HepG2 (cell line): ENCODE results near the gene PRKCI. TPM values are rescaled to one million over a fixed set of nuclear protein-coding genes. Genes with fewer than 3 reads are reported as not detected.

Source experiments
- ARID4A ChIP-seq: sonication (generic); formaldehyde crosslinking; IDR thresholded peaks from 2 replicates; pipeline ENCODE4 v1.5.0; 2020; ENCODE audit warnings: mild to moderate bottlenecking, missing genetic modification reagents, borderline replicate concordance
- CHD2 ChIP-seq: IDR thresholded peaks from 2 replicates; pipeline ENCODE4 v1.6.1; 2011; ENCODE audit warnings: low read depth, low read length, improper control_type of control experiment
- ERF ChIP-seq: IDR thresholded peaks from 2 replicates; pipeline ENCODE4 v1.6.1; 2018; ENCODE audit warnings: missing biosample characterization, missing genetic modification reagents
- FIP1L1 ChIP-seq: fragments of 200-400 bp; formaldehyde crosslinking; IDR thresholded peaks from 2 replicates; pipeline ENCODE4 v1.6.1; 2018; ENCODE audit warnings: low read depth, mild to moderate bottlenecking, low read length, moderate library complexity, borderline replicate concordance; ENCODE audit not compliant: insufficient read depth
- FOXP4 ChIP-seq: sonication (generic); formaldehyde crosslinking; IDR thresholded peaks from 2 replicates; pipeline ENCODE4 v1.4.0; 2020; ENCODE audit warnings: missing genetic modification reagents
- NR2F6 ChIP-seq, 2 experiments: IDR thresholded peaks; 2 replicates each; pipeline ENCODE4 v1.6.1; 2016; ENCODE audit warnings: antibody characterized with exemption in 1 of 2, mild to moderate bottlenecking in 1 of 2
- POLR2AphosphoS2 ChIP-seq: IDR thresholded peaks from 2 replicates; pipeline ENCODE4 v1.6.1; 2011; ENCODE audit warnings: low read depth, low read length, improper control_type of control experiment
- SKI ChIP-seq: fragments of 450-650 bp; IDR thresholded peaks from one replicate; pipeline ENCODE4 v1.6.1; 2018; ENCODE audit warnings: mild to moderate bottlenecking; ENCODE audit not compliant: partially characterized antibody
- SMAD3 ChIP-seq: sonication (generic); formaldehyde crosslinking; IDR thresholded peaks from 2 replicates; pipeline ENCODE4 v1.4.0; 2020; ENCODE audit warnings: missing genetic modification reagents
- TFE3 ChIP-seq: IDR thresholded peaks from 2 replicates; pipeline ENCODE4 v1.6.1; 2016
- ZNF564 ChIP-seq: sonication (generic); formaldehyde crosslinking; IDR thresholded peaks from 2 replicates; pipeline ENCODE4 v1.8.1; 2023; ENCODE audit warnings: mild to moderate bottlenecking, missing genetic modification reagents
- ZSCAN30 ChIP-seq: sonication (generic); formaldehyde crosslinking; IDR thresholded peaks from 2 replicates; pipeline ENCODE4 v1.5.0; 2020; ENCODE audit warnings: mild to moderate bottlenecking, missing genetic modification reagents
- polyA plus RNA-seq, 8 experiments: library from polyadenylated mRNA; depleted of rRNA in 3 of 8; stranded (reverse) in 7 of 8; unstranded in 1 of 8; fragments of >200 nt; fragmentation: Illumina TruSeq in 4 of 8; extraction: Trizol in 4 of 8; gene quantifications; 2 replicates each; pipeline versions ENCODE4 v1.2.1 to v1.2.3, GENCODE V29; 2011 to 2016; ENCODE audit warnings: low read depth in 4 of 8, missing spikeins in 1 of 8, mixed read lengths in 1 of 8; ENCODE audit not compliant: insufficient read depth in 1 of 8
- total RNA-seq, 5 experiments: library from RNA; depleted of rRNA; stranded (reverse); fragments of >200 nt; fragmentation: Illumina TruSeq; extraction: Trizol; gene quantifications; 2 replicates each; pipeline ENCODE4 v1.2.3, GENCODE V29; 2016; ENCODE audit warnings: low read depth in 1 of 5
- TF ChIP-seq, protein P1 (sequence below): sonication (generic); formaldehyde crosslinking; IDR thresholded peaks from 2 replicates; pipeline ENCODE4 v1.5.1; 2020; ENCODE audit warnings: mild to moderate bottlenecking, moderate library complexity, missing genetic modification reagents
- TF ChIP-seq, protein P2 (sequence below): fragments of 450-650 bp; IDR thresholded peaks from 2 replicates; pipeline ENCODE4 v1.6.1; 2017
- TF ChIP-seq, protein P3 (sequence below): IDR thresholded peaks from 2 replicates; pipeline ENCODE4 v1.6.1; 2012; ENCODE audit warnings: low read length, improper control_type of control experiment

The PRKCI gene
- total and polyA plus RNA-seq, 2 of the 13 experiments (the other 11 are each of a cell fraction or from before 2014, with no cell fraction given), result 17.2 to 30.4 TPM

DNA sequence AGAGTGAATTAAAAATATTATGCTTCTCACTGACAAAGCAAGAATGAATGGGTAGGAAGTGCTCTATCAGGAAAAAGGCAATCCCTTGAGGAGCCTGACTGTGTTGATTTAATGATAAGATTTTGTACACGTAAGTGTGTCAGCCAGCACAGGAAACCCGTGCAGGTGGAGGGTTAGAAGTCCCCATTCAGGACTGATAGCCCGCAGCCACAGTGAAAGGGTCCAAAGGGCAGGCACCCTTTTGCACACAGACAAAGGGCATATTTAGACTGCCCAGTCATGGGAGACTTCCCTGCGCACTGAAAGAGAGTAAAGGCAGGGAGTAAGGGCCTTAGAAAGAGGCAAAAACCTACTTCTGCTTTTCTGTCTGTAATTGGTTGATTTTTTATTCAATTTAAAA lies 108.9 kb downstream of the PRKCI start (continued):
- TF ChIP-seq, protein P1, sequence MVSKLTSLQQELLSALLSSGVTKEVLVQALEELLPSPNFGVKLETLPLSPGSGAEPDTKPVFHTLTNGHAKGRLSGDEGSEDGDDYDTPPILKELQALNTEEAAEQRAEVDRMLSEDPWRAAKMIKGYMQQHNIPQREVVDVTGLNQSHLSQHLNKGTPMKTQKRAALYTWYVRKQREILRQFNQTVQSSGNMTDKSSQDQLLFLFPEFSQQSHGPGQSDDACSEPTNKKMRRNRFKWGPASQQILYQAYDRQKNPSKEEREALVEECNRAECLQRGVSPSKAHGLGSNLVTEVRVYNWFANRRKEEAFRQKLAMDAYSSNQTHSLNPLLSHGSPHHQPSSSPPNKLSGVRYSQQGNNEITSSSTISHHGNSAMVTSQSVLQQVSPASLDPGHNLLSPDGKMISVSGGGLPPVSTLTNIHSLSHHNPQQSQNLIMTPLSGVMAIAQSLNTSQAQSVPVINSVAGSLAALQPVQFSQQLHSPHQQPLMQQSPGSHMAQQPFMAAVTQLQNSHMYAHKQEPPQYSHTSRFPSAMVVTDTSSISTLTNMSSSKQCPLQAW, result peak; percentile 57; the same call in 1 of the 2 replicates
- TF ChIP-seq SKI (peak; percentile 92), POLR2AphosphoS2 (no peak), ARID4A (peak; percentile 48; the same call in 1 of the 2 replicates), TFE3 (CRISPR knock-in tag) (peak; percentile 87; the same call in 1 of the 2 replicates), ERF (CRISPR knock-in tag) (peak; percentile 74; the same call in 1 of the 2 replicates), SMAD3 (peak; percentile 30; the same call in 1 of the 2 replicates), CHD2 (no peak), FOXP4 (CRISPR knock-in tag) (peak; percentile 69), NR2F6 (IDR thresholded peaks at IDR 0.05) (peak; percentile 78), NR2F6 (CRISPR knock-in tag; IDR thresholded peaks at IDR 0.05) (peak; percentile 83), ZNF564 (peak; percentile 85; the same call in 1 of the 2 replicates), FIP1L1 (no peak), ZSCAN30 (peak; percentile 90; the same call in 1 of the 2 replicates)
- TF ChIP-seq, protein P2, sequence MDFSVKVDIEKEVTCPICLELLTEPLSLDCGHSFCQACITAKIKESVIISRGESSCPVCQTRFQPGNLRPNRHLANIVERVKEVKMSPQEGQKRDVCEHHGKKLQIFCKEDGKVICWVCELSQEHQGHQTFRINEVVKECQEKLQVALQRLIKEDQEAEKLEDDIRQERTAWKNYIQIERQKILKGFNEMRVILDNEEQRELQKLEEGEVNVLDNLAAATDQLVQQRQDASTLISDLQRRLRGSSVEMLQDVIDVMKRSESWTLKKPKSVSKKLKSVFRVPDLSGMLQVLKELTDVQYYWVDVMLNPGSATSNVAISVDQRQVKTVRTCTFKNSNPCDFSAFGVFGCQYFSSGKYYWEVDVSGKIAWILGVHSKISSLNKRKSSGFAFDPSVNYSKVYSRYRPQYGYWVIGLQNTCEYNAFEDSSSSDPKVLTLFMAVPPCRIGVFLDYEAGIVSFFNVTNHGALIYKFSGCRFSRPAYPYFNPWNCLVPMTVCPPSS, result no peak
- TF ChIP-seq, protein P3, sequence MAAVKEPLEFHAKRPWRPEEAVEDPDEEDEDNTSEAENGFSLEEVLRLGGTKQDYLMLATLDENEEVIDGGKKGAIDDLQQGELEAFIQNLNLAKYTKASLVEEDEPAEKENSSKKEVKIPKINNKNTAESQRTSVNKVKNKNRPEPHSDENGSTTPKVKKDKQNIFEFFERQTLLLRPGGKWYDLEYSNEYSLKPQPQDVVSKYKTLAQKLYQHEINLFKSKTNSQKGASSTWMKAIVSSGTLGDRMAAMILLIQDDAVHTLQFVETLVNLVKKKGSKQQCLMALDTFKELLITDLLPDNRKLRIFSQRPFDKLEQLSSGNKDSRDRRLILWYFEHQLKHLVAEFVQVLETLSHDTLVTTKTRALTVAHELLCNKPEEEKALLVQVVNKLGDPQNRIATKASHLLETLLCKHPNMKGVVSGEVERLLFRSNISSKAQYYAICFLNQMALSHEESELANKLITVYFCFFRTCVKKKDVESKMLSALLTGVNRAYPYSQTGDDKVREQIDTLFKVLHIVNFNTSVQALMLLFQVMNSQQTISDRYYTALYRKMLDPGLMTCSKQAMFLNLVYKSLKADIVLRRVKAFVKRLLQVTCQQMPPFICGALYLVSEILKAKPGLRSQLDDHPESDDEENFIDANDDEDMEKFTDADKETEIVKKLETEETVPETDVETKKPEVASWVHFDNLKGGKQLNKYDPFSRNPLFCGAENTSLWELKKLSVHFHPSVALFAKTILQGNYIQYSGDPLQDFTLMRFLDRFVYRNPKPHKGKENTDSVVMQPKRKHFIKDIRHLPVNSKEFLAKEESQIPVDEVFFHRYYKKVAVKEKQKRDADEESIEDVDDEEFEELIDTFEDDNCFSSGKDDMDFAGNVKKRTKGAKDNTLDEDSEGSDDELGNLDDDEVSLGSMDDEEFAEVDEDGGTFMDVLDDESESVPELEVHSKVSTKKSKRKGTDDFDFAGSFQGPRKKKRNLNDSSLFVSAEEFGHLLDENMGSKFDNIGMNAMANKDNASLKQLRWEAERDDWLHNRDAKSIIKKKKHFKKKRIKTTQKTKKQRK, result no peak
